Caco-2 (cell line): ENCODE data around the gene OSBPL2. TPM values are rescaled to one million over a fixed set of nuclear protein-coding genes. Genes with fewer than 3 reads are reported as not detected.

Source experiments
- BruUV-seq: library from RNA; stranded (reverse); fragments of 400-500 nt; replicated peaks from 2 replicates; lab custom pipeline; 2021; lab: Mats Ljungman, UMichigan
- CTCF ChIA-PET: fragments of 300-600 bp; sonication (Branson Sonifier 250); formaldehyde crosslinking; loops from one replicate; lab custom pipeline; 2022; ENCODE audit warnings: antibody characterized with exemption; lab: Charles Lee
- POLR2A ChIA-PET: fragments of 300-600 bp; sonication (Branson Sonifier 250); formaldehyde crosslinking; loops from one replicate; lab custom pipeline; 2022; ENCODE audit warnings: antibody characterized with exemption; lab: Charles Lee
- DNase-seq, 2 experiments: peaks; one replicate each; pipeline versions ENCODE4 v3.0.0 to v3.0.0-alpha.2; 2020 to 2022
- H3K27me3 ChIP-seq: replicated peaks from 2 replicates; pipeline ENCODE4 v1.6.0; 2011; ENCODE audit warnings: low read length; ENCODE audit not compliant: control insufficient read depth, insufficient read depth
- H3K36me3 ChIP-seq: 2 replicates; pipeline ENCODE4 v1.5.1; 2011; ENCODE audit warnings: low read length; ENCODE audit not compliant: control insufficient read depth, insufficient read depth
- H3K4me1 ChIP-seq: fragments of 250-450 bp; sonication (Bioruptor Pico); 2 replicates; pipeline ENCODE4 v1.5.1; 2020; ENCODE audit warnings: mild to moderate bottlenecking
- H3K4me3 ChIP-seq: 2 replicates; pipeline ENCODE4 v1.5.1; 2011; ENCODE audit warnings: low read depth, mild to moderate bottlenecking, control low read depth, low read length
- H3K9me3 ChIP-seq: fragments of 250-450 bp; sonication (Bioruptor Pico); 2 replicates; pipeline ENCODE4 v1.5.1; 2020; ENCODE audit warnings: mild to moderate bottlenecking, moderate library complexity
- H3K27ac Mint-ChIP-seq: one replicate; pipeline ENCODE4 v1.8.0; 2022; ENCODE audit warnings: mixed read lengths; ENCODE audit not compliant: unreplicated experiment
- H3K27me3 Mint-ChIP-seq: one replicate; pipeline ENCODE4 v1.8.0; 2022; ENCODE audit warnings: mixed read lengths; ENCODE audit not compliant: insufficient read depth, unreplicated experiment
- H3K36me3 Mint-ChIP-seq: one replicate; pipeline ENCODE4 v1.8.0; 2022; ENCODE audit warnings: mild to moderate bottlenecking, mixed read lengths; ENCODE audit not compliant: insufficient read depth, unreplicated experiment
- H3K4me1 Mint-ChIP-seq: one replicate; pipeline ENCODE4 v1.8.0; 2022; ENCODE audit warnings: low read depth, mixed read lengths; ENCODE audit not compliant: unreplicated experiment
- H3K4me3 Mint-ChIP-seq: one replicate; pipeline ENCODE4 v1.8.0; 2022; ENCODE audit warnings: mild to moderate bottlenecking, moderate library complexity, mixed read lengths; ENCODE audit not compliant: unreplicated experiment
- H3K9me3 Mint-ChIP-seq: one replicate; pipeline ENCODE4 v1.8.0; 2022; ENCODE audit warnings: mixed read lengths; ENCODE audit not compliant: unreplicated experiment
- CTCF ChIP-seq, 2 experiments: fragments of 200-600 bp in 1 of 2; IDR thresholded peaks; 1 replicate in 1 of 2; 2 replicates in 1 of 2; pipeline versions ENCODE4 v1.5.1 to v1.8.0; 2011 to 2022; ENCODE audit warnings: antibody characterized with exemption in 1 of 2, control low read depth in 1 of 2, inconsistent platforms in 1 of 2, low read depth in 1 of 2, low read length in 1 of 2, mild to moderate bottlenecking in 1 of 2, moderate library complexity in 1 of 2; ENCODE audit not compliant: insufficient read depth in 1 of 2, severe bottlenecking in 1 of 2, unreplicated experiment in 1 of 2
- intact Hi-C: fragments of 100-400 bp; cut with micrococcal nuclease; formaldehyde crosslinking; loops from one replicate; pipeline ENCODE4 v1.10.0; 2022; ENCODE audit not compliant: unreplicated experiment
- total RNA-seq: library from RNA; stranded (reverse); gene quantifications from 2 replicates; pipeline ENCODE4 v1.2.3, GENCODE V29; 2022

The OSBPL2 gene
- total RNA-seq, 1 experiment from 2014 or later: 132 TPM

GRCh38 chr20:62205618-62206387, 32.5 kb upstream of the OSBPL2 start:
- intact Hi-C loops: no loop called here
- H3K27me3 ChIP-seq: no peaks in the 10 kb centered on the region
- peaks cover 3% of the 10 kb centered on the region; the same call in 1 of the 2 replicates for H3K36me3 ChIP-seq
- H3K4me1 Mint-ChIP-seq: no peaks in the 10 kb centered on the region
- no peaks in the 10 kb centered on the region for H3K9me3 Mint-ChIP-seq
- CTCF ChIA-PET: interaction anchor here (0.5 kb wide), 1 partner anchor 865 kb away, joined by 7 read pairs; no protein-coding TSS in a partner anchor
- no TSS peak for BruUV-seq
- POLR2A ChIA-PET: interaction anchor here (0.6 kb wide), 2 partner anchors 17 to 732 kb away, joined by 3 read pairs; no protein-coding TSS in a partner anchor
- H3K4me3 ChIP-seq: no peak overlapping the region
- no peak overlapping the region for H3K27ac Mint-ChIP-seq
- no peak for TF ChIP-seq CTCF (IDR thresholded peaks at IDR 0.05; ENCODE audit: insufficient read depth in 1 of 2, low read depth in 1 of 2, low read length in 1 of 2, severe bottlenecking in 1 of 2, unreplicated experiment in 1 of 2)
- H3K9me3 ChIP-seq: no peaks in the 10 kb centered on the region
- H3K4me3 Mint-ChIP-seq: no peak overlapping the region
- no peaks in the 10 kb centered on the region for H3K27me3 Mint-ChIP-seq
- DNase-seq: no peak
- no peaks in the 10 kb centered on the region for H3K4me1 ChIP-seq
- peaks cover 42% of the 10 kb centered on the region for H3K36me3 Mint-ChIP-seq

- CTCF ChIA-PET: interaction anchor here (0.5 to 1.0 kb wide), 2 partner anchors 72 to 864 kb away, joined by 3 to 7 read pairs; no protein-coding TSS in a partner anchor
- Mint-ChIP-seq H3K4me1 (no peaks in the 10 kb centered on the region), H3K36me3 (peaks cover 36% of the 10 kb centered on the region), H3K9me3 (no peaks in the 10 kb centered on the region), H3K27ac (no peak overlapping the region), H3K27me3 (no peaks in the 10 kb centered on the region), H3K4me3 (no peak overlapping the region)
- Histone ChIP-seq H3K9me3 (no peaks in the 10 kb centered on the region), H3K4me3 (no peak overlapping the region), H3K36me3 (peaks cover under 1% of the 10 kb centered on the region; the same call in 1 of the 2 replicates), H3K4me1 (no peaks in the 10 kb centered on the region), H3K27me3 (no peaks in the 10 kb centered on the region)
- intact Hi-C loops: no loop called here
- no peak for TF ChIP-seq CTCF (IDR thresholded peaks at IDR 0.05; ENCODE audit: insufficient read depth in 1 of 2, low read depth in 1 of 2, low read length in 1 of 2, severe bottlenecking in 1 of 2, unreplicated experiment in 1 of 2)
- POLR2A ChIA-PET: no interaction called here
- no TSS peak for BruUV-seq
- no peak for DNase-seq
Observed at GRCh38 chr20:62206388-62206775, 31.9 kb upstream of the OSBPL2 start.

- H3K27ac Mint-ChIP-seq: no peak overlapping the region
- ChIA-PET CTCF (no interaction called here), POLR2A (no interaction called here)
- H3K9me3 ChIP-seq: no peaks in the 10 kb centered on the region
- peaks cover 20% of the 10 kb centered on the region for H3K36me3 Mint-ChIP-seq
- H3K9me3 Mint-ChIP-seq: no peaks in the 10 kb centered on the region
- TF ChIP-seq CTCF (IDR thresholded peaks at IDR 0.05; ENCODE audit: insufficient read depth in 1 of 2, low read depth in 1 of 2, low read length in 1 of 2, severe bottlenecking in 1 of 2, unreplicated experiment in 1 of 2): no peak
- no peaks in the 10 kb centered on the region for H3K36me3 ChIP-seq
- H3K4me3 Mint-ChIP-seq: no peak overlapping the region
- no peaks in the 10 kb centered on the region for H3K4me1 Mint-ChIP-seq
- DNase-seq: no peak
- H3K4me1 ChIP-seq: no peaks in the 10 kb centered on the region
- BruUV-seq: no TSS peak
- no peak overlapping the region for H3K4me3 ChIP-seq
- no peaks in the 10 kb centered on the region for H3K27me3 ChIP-seq
- intact Hi-C loops: no loop called here
- H3K27me3 Mint-ChIP-seq: peaks cover 3% of the 10 kb centered on the region
Observed at GRCh38 chr20:62208061-62208794, 30.1 kb upstream of the OSBPL2 start.
